GM19238 (cell line): ENCODE results near the gene INCA1.
A peak's percentile ranks its signal among the peaks of the same experiment; 100 is the strongest.
"Not testable (repeated sequence)": the region's sequence is repeated elsewhere in the genome, so short reads cannot be mapped to it uniquely, and the experiment has no call there.

Experiments used
- DNase-seq: peaks from one replicate; pipeline ENCODE4 v3.0.0; 2011; ENCODE audit warnings: low spot score; ENCODE audit not compliant: insufficient read length

Gene INCA1, protein sequence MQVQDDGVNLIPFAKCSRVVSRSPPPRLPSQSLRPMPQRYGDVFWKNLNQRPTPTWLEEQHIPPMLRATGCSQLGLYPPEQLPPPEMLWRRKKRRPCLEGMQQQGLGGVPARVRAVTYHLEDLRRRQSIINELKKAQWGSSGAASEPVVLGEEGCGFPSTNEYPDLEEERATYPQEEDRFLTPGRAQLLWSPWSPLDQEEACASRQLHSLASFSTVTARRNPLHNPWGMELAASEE

DNA sequence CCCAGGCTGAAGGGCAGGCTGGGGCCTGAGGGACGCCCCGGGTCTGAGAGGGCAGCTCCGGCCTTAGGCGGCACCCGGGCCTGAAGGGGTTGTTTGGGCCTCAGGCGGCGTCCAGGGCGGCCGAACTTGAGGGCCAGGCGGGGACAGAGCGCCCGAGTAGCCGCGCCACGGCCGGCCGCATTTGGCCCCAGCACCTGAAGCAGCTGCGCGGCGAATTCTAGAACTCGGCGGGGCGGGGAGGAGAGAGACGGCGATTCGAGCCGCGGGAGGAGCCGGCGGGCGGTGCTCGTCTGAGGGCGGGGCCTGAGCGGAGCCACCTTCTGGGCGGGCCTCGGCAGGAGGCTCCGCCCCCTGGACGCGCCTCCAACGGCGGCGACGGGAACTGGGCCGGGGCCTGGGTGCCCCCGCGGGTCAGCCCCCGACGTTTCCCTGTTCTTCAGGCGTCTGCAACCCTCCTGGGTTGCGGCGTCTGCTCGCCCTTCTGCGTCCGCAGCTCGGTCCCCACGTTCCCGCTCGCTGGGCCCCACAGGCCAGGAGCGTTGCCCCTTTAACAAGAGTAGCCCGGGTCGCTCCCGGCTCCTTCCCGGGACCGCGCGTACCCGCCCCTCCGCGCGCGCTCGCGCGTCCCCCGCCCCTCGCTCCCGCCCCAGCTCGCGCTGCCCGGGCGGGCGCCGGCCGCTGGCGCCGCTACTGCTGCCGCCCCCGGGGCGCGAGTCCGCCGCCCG, at the start of gene INCA1, which contains the start of gene KIF1C:
Gene INCA1, minus strand, starts transcription at position 221 of the 725 bp plus-strand sequence. CDS start 3,085 bp downstream, outside the sequence.
Gene KIF1C, plus strand, starts transcription at position 649 of the 725 bp plus-strand sequence. CDS start 2,297 bp downstream, outside the sequence.
- DNase-seq: peak; percentile 98

DNA sequence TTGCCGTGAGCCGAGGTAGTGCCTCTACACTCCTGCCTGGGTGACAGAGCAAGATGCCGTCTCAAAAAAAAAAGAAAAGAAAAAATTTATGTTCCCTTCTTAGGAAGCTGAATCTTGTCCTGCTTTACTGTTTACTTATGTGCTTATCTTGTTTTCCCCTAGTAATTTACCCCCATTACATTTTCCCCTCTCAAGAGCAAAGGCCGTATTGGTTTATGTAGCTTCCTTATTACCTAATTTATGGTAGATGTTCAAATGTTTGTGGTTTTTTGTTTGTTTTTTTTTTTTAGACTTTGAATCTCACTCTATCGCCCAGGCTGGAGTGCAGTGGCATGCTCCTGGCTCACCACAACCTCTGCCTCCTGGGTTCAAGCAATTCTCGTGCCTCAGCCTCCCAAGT, 48.2 kb upstream of the INCA1 start:
- DNase-seq: no peak

DNA sequence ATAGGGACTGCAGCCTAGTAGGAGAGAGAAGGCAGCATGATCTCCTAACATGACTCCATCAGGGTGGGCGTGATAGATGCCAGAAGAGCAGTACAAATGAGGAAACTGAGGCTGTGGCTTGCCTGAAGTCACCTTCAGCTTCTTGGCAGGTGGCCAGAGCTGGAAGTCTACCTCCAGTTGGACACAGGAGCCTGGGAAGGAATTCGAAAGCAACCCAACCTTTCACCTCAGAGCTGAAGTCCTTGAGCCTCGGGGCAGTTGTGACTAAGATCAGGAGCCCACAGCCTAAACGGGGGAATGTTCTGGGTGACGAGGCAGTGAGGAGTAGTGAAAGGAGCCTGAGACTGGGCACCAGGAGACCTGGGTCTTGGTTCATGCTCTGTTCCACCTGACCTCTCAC, 47.3 kb upstream of the INCA1 start:
- DNase-seq: no peak

DNA sequence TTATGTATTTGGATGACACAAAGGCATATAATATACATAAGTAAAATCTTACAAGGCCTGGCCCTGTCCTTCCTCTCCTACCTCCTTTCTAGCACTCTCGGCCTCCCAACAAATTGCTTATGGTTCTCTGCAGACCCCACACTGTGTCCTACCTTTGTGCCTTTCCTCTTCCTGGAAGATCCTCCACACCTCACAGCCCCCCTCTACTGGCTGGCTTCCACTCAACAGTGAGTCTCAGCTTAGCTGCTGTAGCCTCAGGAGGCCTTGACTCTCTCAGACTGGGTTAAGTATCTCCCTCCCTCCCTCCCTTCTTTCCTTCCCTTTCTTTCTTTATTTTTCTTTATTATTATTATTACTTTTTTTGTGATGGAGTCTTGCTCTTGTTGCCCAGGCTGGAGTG, 46.2 kb upstream of the INCA1 start:
- no peak for DNase-seq

DNA sequence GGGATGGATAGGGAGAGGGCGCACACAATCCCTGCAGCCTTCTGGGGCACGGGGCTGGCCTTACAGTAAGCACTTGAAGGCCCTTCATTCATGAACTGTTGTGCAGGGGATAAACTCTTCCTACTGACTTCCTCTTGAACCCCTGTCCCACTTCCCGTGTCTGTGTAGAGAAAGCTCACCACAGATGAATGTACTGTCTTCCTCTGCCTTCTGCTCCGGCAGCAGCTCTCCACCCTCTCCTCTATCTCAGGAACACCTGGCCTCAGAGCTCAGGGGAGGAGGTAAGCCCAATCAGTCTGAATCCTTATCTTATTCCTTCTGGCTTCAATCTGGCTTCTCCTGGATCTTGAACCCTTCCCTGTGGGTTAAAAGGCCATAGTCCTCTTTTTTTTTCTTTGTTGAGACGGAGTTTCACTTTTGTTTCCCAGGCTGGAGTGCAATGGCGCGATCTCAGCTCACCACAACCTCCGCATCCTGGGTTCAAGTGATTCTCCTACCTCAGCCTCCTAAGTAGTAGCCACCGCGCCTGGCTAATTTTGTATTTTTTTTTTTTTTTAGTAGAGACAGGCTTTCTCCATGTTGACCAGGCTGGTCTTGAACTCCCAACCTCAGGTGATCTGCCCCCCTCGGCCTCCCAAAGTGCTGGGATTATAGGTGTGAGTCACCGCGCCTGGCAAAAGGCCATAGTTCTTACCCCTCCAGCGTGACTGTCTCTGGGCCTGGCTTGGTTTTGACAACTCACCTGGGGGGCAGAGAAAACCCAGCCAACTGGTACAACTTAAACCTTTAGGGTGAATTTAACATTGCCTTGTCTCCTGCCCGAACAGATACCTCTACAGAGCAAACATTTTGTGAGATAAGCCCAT, 45.1 kb upstream of the INCA1 start:
- no peak for DNase-seq

DNA sequence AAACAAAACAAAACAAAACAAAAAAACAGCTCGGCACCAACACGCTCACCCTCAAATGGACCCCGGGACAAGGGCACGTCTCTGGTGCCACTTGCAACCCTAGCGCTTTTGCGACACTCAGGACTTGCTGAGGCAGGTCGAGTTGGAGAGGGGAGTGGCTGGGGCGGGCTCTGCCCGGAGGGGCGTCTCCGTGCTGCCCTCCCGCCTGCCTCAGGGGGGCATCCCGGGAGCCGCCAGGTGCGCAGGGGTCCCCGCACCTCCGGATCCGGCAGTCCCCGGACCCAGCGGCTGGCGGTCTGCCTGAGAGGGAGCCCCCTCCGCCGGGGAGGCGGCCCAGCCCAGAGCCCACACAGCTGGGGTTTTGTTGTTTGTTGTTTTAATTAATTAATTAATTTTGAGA, 38.0 kb upstream of the INCA1 start, which contains the start of gene SLC52A1:
Gene SLC52A1, minus strand, starts transcription at position 112 of the 400 bp plus-strand sequence. CDS start 820 bp downstream, outside the sequence.
- no peak for DNase-seq

DNA sequence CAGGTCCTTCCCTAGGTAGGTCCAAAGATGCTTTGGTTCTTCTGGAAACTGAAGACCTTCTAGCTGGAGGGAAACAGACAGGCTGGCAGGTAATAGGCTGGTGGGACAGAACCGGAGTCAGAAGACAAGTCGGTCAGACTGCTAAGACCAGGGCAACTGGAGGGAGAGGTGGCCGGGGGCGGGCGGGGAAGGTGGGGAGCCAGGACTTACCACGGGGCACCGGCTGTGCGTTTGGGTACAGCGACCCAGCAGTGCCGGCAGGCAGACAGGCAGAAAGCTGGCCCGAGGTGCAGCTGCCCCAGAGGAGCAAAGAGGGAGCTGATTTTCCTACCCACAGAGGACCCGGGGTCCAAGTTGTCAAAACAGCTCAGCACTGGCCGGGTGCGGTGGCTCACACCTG, 37.3 kb upstream of the INCA1 start:
- no peak for DNase-seq

DNA sequence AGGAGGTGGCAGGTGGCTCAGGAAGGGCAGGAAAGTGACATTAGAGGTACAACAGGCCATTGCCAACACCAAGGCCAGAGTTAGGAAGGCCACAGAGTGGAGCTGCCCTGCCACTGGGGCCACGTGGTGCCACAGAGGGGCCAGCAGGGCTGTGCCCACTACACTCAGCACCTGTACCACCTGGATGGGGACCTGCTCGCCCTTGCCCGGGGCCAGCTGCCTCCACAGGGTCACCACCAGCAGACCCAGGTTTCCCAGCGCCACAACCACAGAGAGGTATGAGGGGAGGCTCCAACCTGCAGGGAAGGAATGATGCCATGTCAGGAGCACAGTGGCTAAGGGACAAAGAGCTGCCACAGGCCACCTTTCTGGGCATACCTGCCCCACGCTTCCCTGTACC, 36.7 kb upstream of the INCA1 start:
- DNase-seq: no peak

DNA sequence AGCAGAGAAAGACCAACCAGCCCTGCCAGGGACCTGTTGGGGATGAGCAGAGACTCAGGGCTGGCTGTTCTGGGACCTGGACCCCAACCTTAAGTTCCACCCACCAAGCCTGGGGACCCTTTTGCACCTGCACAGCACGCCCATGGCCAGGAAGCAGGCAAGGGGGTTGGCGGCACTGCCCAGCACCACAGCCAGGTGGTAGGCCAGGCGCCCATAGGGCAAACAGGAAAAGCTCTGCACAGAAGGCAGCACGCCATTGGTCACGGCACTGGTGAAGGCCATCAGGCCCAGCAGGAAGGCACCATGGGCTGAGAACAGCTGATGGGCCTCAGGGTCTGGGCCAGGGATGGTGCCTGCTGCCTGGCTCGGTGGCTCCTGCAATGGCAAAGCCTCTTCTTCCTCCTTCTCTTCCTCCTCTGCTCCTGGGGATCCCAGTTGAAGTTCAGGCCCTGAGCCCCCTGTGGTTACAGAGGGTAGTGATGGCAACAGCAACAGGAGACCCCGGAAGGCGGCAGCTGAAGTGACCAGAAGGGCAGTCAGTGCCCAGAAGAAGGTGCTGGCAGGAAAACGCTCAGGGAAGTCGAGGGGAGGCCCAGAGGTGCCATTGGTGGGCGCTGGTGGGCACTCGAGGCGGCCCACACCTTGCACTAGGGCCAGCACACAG, 36.2 kb upstream of the INCA1 start:
- DNase-seq: no peak

DNA sequence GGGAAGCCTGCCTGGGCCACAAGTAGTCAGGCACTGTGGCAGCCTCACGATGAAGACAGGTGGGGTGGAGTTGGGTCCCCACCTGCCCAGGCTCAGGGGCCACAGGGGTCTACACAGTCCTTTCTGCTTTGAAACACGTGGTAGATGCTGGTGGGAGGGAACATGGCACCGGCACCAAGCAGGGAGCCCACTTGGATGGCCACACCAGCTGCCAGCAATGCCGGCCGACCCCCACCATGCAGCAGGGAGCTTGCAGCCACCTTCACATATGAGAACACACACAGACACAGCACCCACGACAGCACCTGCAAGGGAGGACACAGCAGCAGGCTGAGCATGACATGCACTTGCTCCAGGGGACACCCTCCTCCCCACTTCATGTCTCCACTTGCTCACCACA, 35.5 kb upstream of the INCA1 start:
- no peak for DNase-seq

DNA sequence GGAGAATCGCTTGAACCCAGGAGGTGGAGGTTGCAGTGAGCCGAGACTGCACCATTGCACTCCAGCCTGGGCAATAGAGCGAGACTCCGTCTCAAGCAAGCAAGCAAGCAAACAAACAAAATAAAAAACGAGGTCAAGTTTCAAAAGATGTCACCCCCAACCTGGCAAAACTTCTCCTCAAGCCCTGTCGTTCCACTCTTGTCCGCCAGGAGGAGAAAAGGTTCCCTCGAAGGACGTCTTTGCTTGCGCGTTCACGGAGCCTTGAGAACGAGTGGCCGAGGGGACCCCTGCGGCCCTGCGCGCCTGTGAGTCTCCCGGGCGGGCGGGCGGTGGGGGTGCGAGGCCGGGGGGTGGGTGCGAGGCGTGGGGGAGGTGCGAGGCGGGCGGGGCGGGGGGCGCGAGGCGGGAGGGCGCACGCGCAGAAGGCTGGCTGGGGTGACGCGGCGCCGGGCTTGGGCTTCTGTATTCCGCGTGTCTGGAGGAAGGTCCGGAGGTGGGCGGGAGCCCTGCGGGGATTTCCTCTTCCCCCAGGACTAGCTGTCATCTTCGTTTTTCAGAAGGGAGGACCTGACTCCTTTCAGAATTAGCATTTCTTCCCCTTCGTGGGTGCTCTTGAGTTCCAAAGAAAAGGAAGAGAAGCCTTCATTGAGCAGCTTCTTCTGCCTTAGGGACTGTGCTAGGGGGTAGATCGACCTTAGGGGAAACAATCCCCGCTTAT, 34.2 kb upstream of the INCA1 start:
- DNase-seq: peak; percentile 85

DNA sequence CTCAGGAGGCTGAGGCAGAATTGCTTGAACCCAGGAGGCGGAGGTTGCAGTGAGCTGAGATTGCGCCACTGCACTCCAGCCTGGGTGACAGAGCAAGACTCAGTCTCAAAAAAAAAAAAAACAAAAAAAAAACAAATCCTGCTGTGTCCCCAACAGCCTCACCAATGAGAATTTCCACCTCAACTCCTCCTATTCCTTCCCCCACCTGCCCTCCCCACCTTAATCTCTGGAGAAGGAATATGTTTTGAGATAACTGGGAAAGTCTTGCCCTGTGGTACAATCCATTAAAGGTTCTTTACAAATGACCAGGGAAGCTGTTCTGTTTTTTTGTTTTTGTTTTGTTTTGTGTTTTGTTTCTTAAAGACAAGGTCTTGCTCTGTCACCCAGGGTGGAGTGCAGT, 32.8 kb upstream of the INCA1 start:
- DNase-seq: not testable (repeated sequence)

DNA sequence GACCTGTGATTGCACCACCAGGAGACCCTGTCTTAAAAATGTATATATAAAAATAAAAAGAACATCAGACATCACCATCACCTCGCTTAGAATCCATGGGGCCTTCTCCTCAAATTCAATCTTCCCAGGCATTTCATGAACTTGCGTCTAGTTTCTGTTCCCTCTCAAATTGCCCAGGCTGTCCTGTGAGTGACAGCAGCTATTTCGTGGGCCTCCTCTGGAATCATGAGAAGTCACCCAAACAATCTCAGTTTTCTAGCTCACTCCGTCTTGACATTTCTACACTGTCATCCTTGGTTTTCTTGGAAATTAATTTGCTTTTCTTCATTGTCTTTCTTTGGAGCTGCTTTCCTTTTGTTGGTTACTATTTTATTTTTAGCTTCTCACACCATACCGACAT, 30.6 kb upstream of the INCA1 start:
- no peak for DNase-seq

DNA sequence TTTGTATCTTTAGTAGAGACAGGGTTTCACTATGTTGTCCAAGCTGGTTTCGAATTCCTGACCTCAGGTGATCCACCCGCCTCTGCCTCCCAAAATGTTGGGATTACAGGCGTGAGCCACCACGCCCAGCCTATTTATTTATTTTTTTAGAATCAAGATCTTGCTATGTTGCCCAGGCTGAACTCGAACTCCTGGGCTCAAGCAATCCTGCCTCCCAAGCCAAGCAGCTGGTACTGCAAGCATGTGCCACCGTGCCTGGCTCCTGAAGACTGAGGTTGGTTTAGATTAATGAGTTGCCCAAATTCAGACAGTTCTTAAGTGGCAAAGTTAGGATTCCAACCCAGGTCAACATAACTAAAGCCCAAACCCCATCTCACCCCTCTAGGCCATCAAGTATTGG, 30.0 kb upstream of the INCA1 start:
- DNase-seq: no peak

DNA sequence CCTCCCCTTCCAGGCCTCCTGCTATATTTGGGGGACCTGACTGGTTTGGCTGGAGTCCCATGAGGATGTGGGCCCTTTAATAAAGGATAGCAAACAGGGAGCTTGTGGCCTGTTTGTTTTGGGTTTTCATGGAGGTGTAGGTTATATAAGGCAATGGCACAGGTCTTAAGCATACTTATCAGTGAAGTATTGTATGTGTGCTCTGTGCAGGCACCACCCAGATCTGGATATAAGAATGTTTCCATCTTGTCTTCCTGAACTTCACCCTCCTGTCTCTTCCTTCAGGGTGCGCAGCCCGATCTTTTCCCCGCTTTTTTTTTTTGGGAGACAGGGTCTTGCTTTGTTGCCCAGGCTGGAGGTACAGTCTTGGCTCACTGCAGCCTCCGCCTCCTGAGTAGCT, 27.3 kb upstream of the INCA1 start:
- DNase-seq: no peak

DNA sequence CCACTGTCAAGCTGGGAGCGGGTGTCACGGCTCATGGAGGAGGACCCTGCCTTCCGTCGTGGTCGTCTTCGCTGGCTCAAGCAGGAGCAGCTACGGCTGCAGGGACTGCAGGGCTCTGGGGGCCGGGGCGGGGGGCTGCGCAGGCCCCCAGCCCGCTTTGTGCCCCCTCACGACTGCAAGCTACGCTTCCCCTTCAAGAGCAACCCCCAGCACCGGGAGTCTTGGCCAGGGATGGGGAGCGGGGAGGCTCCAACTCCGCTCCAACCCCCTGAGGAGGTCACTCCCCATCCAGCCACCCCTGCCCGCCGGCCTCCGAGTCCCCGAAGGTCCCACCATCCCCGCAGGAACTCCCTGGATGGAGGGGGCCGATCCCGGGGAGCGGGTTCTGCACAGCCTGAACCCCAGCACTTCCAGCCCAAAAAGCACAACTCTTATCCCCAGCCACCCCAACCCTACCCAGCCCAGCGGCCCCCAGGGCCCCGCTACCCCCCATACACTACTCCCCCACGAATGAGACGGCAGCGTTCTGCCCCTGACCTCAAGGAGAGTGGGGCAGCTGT, 26.3 kb upstream of the INCA1 start:
- DNase-seq: no peak

DNA sequence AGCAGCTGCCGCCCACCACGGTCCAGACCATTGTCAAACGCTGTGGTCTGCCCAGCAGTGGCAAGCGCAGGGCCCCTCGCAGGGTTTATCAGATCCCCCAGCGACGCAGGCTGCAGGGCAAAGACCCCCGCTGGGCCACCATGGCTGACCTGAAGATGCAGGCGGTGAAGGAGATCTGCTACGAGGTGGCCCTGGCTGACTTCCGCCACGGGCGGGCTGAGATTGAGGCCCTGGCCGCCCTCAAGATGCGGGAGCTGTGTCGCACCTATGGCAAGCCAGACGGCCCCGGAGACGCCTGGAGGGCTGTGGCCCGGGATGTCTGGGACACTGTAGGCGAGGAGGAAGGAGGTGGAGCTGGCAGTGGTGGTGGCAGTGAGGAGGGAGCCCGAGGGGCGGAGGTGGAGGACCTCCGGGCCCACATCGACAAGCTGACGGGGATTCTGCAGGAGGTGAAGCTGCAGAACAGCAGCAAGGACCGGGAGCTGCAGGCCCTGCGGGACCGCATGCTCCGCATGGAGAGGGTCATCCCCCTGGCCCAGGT, 24.9 kb upstream of the INCA1 start:
- no peak for DNase-seq

DNA sequence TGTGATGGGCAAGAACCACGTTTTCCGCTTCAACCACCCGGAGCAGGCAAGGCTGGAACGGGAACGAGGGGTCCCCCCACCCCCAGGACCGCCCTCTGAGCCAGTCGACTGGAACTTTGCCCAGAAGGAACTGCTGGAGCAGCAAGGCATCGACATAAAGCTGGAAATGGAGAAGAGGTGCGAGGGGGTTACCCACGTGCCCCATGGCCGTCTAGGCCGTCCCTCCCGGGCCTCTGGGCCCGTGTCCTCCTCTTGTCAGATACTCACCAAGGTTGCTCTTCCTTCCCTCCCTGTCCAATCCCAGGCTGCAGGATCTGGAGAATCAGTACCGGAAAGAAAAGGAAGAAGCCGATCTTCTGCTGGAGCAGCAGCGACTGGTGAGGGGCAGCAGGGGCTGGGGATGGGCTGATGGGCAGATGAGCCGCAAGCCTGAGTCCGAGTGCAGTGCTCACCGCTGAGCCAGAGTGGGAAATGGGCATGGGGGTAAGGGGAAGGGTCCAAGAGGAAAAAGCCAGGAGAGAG, 23.2 kb upstream of the INCA1 start:
- no peak for DNase-seq

DNA sequence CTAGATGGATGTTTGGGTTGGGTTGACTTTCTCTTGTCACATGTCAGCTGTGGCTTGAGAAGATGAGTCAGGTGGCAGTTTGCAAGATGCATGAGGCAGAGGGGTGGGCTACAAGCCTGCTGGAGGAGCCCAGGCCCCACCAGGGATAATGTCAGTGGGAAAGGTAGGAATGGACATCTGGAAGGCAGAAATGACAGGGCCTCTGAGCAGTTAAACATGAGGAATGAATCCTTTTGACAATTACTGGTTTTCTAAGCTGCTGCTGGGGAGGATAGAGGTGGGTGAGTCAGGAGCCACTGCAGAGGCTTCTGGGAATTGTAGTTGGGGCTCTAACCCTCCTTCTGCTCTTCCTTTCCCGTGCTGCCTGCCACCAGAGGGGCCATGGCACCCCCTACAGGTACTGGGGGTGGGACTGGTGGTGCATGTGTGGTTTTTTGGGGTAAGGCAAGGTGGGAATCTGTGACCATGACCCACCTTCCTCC, 22.2 kb upstream of the INCA1 start:
- DNase-seq: peak; percentile 55

DNA sequence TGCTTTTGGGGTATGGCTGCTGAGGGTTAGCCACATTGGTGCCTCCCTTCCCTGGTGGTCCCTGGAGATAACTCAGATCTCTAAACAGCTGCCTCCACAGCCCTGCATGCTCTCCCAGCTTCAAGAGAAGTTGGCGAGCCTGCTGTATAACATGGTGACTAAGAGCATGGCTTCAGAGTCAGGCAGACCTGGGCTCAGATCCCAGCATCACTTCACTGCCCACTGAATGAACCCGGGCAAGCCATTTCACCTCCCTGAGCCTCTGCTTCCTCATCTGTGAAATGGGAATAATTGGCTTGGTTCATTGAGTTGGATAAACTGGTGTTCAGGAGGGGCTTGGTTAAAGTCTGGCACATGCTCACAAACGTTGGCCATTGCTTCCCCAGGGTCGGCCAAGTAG, 17.0 kb upstream of the INCA1 start:
- DNase-seq: no peak
